ENCODE measurements around the gene APOA4. TPM values are rescaled to one million over a fixed set of nuclear protein-coding genes. Genes with fewer than 3 reads are reported as not detected.

Gene APOA4
- total and polyA plus RNA-seq, 9 of the 15 experiments (the other 6 are each of a cell fraction or from before 2014, with no cell fraction given): 0.07 TPM; not detected in 8

GRCh38 chr11:116835791-116836631, 12.9 kb upstream of the APOA4 start (continued):
- TF ChIP-seq JUN (IDR thresholded peaks at IDR 0.05; ENCODE audit: borderline replicate concordance, low read depth, low read length): peak; percentile 36; the same call in 1 of the 2 replicates
- no peak for TF ChIP-seq JUN (CRISPR knock-in tag; IDR thresholded peaks at IDR 0.05; ENCODE audit: borderline replicate concordance)
- no peak for TF ChIP-seq ZBTB9 (CRISPR knock-in tag; IDR thresholded peaks at IDR 0.05)
- 0 out of 2 replicates have a peak, but pooled peaks have one; percentile 46 for TF ChIP-seq CREB1 (IDR thresholded peaks at IDR 0.05)
- TF ChIP-seq CREB1 (CRISPR knock-in tag; IDR thresholded peaks at IDR 0.05): no peak
- TF ChIP-seq CHCHD3 (CRISPR knock-in tag; IDR thresholded peaks at IDR 0.05): no peak
- no peak for TF ChIP-seq ZNF696 (CRISPR knock-in tag; conservative IDR thresholded peaks at IDR 0.05)
- TF ChIP-seq ZKSCAN1 (IDR thresholded peaks at IDR 0.05; ENCODE audit: low read depth, low read length): 0 out of 2 replicates have a peak, but pooled peaks have one; percentile 44
- no peak for TF ChIP-seq MITF (IDR thresholded peaks at IDR 0.05)
- TF ChIP-seq MXD1 (CRISPR knock-in tag; IDR thresholded peaks at IDR 0.05; ENCODE audit: borderline replicate concordance, poor library complexity, severe bottlenecking): no peak
- TF ChIP-seq U2AF2 (optimal IDR thresholded peaks at IDR 0.05; ENCODE audit: low read depth, low read length): no peak
- no peak for TF ChIP-seq EP300 (IDR thresholded peaks at IDR 0.05; ENCODE audit: low read length)
- no peak; the same call in 1 of the 2 replicates for TF ChIP-seq FOXP1 (CRISPR knock-in tag; IDR thresholded peaks at IDR 0.05)
- no peak for TF ChIP-seq POLR3A (IDR thresholded peaks at IDR 0.05; ENCODE audit: borderline replicate concordance, extremely low read depth, insufficient read depth, insufficient read length)
- TF ChIP-seq GABPA (tag; conservative IDR thresholded peaks at IDR 0.05; ENCODE audit: low read depth): no peak
- no peak for TF ChIP-seq ZSCAN29 (IDR thresholded peaks at IDR 0.05)
- TF ChIP-seq IRF9 (tag; IDR thresholded peaks at IDR 0.05): no peak
- TF ChIP-seq BCL6 (CRISPR knock-in tag; IDR thresholded peaks at IDR 0.05): no peak
- peak; percentile 77 for TF ChIP-seq ZBTB33 (CRISPR knock-in tag; IDR thresholded peaks at IDR 0.05)
- TF ChIP-seq ZNF12 (CRISPR knock-in tag; IDR thresholded peaks at IDR 0.05): no peak
